GM20000 (cell line): ENCODE measurements around the gene MBD2.

Experiments
- DNase-seq: peaks from one replicate; pipeline ENCODE4 v3.0.0; 2012; ENCODE audit warnings: low spot score
- CTCF ChIP-seq: IDR thresholded peaks from 2 replicates; pipeline ENCODE4 v1.5.1; 2012; ENCODE audit warnings: mild to moderate bottlenecking, control low read depth; ENCODE audit errors: extremely low read depth, missing control alignments

MBD2 gene

GRCh38 chr18:54224379-54225014, at the start of gene MBD2:
TSS of gene MBD2 (minus strand) at chr18:54224669. CDS start at chr18:54224559, 110 bp downstream.
- peak; percentile 92 for DNase-seq
- TF ChIP-seq CTCF, result peak; percentile 20

- peak; percentile 34 for DNase-seq
Measured at GRCh38 chr18:54269893-54270844, 45.7 kb upstream of the MBD2 start.

GRCh38 chr18:54268751-54269150, 44.3 kb upstream of the MBD2 start:
- no peak for DNase-seq
- no peak for TF ChIP-seq CTCF

More at GRCh38 chr18:54269893-54270844, 45.7 kb upstream of the MBD2 start:
- TF ChIP-seq CTCF, result peak; percentile 31

- no peak for TF ChIP-seq CTCF
- no peak for DNase-seq
Measured at GRCh38 chr18:54267701-54268100, 43.2 kb upstream of the MBD2 start.

- peak; percentile 76 for DNase-seq
- TF ChIP-seq CTCF, result no peak
Measured at GRCh38 chr18:54263904-54264336, 39.5 kb upstream of the MBD2 start.

- DNase-seq, result peak; percentile 71
Measured at GRCh38 chr18:54261894-54262293, 37.4 kb upstream of the MBD2 start.

More at GRCh38 chr18:54261894-54262293, 37.4 kb upstream of the MBD2 start:
- TF ChIP-seq CTCF, result no peak
